ENCODE measurements around the gene ZNF350.
A peak's percentile ranks its signal among the peaks of the same experiment; 100 is the strongest.
"Not testable (repeated sequence)": the region's sequence is repeated elsewhere in the genome, so short reads cannot be mapped to it uniquely, and the experiment has no call there.

Gene ZNF350

GRCh38 chr19:51986309-51987291 is at the start of gene ZNF350:
Gene ZNF350 (minus strand): TSS chr19:51986840. CDS start chr19:51974360, 12,480 bp downstream.
- DNase-seq = peak; percentile 93

DNA sequence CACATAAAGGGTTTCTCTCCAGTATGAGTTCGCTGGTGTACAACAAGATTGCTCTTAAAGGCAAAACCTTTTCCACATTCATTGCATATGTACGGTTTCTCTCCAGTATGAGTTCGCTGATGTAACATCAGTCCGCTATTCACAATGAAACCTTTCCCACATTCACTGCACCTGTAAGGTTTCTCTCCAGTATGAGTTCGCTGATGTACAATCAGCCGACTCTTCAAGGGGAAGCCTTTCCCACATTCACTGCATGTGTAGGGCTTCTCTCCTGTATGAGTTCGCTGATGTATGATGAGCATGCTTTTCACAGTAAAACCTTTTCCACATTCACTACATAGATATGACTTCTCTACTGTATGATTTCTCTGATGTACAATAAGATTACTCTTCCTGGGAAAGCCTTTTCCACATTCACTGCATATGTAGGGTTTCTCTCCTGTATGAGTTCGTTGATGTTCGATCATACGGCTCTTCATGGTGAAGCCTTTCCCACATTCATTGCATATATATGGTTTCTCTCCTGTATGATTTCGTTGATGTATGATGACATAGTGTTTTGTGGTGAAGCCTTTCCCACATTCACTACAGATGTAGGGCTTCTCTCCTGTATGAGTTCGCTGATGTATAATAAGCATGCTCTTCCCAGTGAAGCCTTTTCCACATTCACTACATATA is 47.5 kb upstream of the ZNF350 start:
- DNase-seq = no peak

- DNase-seq = no peak
Observed at GRCh38 chr19:52028780-52029123, 42.1 kb upstream of the ZNF350 start.

- DNase-seq = peak; percentile 83
Observed at GRCh38 chr19:52028027-52028779, 41.6 kb upstream of the ZNF350 start, which contains the start of gene ZNF614. Gene ZNF614 (minus strand): TSS chr19:52028379. CDS start chr19:52025745, 2,634 bp downstream.

DNA sequence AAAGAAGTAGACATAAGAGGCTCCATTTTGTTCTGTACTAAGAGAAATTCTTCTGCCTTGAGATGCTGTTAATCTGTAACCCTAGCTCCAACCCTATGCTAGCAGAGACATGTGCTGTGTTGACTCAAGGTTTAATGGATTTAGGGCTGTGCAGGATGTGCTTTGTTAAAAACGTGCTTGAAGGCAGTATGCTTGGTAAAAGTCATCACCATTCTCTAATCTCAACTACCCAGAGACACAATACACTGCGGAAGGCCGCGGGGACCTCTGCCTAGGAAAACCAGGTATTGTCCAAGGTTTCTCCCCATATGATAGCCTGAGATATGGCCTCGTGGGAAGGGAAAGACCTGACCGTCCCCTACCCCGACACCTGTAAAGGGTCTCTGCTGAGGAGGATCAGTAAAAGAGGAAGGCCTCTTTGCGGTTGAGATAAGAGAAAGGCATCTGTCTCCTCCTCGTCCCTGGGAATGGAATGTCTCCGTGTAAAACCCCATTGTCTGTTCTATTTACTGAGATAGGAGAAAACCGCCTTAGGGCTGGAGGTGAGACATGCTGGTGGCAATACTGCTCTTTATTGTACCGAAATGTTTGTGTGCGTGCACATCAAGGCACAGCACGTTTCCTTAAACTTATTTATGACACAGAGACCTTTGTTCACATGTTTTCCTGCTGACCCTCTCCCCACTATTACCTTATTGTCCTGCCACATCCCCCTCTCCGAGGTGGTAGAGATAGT is 39.8 kb upstream of the ZNF350 start:
- not testable (repeated sequence) for DNase-seq

DNA sequence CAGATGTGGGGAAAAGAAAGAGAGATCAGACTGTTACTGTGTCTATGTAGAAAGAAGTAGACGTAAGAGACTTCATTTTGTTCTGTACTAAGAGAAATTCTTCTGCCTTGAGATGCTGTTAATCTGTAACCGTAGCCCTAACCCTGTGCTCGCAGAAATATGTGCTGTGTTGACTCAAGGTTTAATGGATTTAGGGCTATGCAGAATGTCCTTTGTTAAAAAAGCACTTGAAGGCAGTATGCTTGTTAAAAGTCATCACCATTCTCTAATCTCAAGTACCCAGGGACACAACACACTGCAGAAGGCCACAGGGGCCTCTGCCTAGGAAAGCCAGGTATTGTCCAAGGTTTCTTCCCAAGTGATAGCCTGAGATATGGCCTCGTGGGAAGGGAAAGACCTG is 37.8 kb upstream of the ZNF350 start:
- DNase-seq = not testable (repeated sequence)

DNA sequence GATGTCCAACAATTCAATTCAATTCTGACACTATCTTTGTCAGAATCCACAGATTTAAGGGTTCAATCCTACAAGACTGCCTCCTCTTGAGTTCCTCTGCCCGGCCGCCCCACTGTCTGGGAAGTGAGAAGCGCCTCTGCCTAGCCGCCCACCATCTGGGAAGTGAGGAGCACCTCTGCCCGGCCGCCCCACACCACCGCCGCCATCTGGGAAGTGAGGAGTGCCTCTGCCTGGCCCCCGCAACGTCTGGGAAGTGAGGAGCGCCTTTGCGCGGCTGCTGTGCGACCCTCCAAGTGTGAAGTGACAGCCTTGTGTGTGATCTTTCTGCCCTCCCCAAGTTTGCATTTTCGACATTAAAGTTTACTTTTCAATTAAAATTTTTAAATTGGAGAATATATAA is 35.6 kb upstream of the ZNF350 start:
- no peak for DNase-seq

- DNase-seq = no peak
Observed at GRCh38 chr19:52020506-52020905, 33.9 kb upstream of the ZNF350 start.

- no peak for DNase-seq
Observed at GRCh38 chr19:52010674-52011073, 24.0 kb upstream of the ZNF350 start.

DNA sequence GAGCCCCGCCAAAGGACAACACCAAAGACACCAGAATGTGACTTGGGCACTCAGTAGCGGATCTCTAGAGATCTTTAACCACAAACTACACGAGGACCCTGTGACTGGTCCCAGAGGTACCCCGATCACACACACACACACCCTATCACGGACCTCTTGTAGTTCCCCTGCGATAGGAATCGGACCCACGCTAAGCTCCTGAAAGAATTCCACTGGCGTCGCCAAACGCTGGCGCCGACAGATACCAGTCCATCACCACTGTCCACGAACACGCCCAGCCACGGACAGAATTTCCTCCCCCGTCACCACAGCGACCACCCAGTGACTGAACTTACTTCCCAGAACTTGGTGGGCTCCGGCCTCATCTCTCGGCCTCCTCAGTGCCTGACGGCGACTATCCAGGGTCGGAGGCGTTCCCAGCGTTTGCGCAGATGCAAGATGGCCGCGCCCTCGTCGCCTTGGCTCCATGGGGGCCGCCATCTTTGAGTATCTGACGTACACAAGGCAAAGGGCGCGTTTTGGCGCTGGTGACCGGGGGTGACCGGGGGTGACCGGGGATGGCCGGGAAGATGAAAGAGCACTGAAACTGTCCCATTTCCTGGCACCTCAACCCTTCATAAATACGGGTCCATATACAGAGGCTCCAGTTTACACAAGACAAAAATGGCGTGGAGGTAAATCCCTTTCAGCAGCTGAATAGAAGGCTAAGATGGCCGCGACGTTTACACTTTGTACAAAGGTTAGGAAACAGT is 21.3 kb upstream of the ZNF350 start, which contains the start of gene ZNF615:
Gene ZNF615 (minus strand): TSS at position 406 of the 752 bp plus-strand sequence. CDS start 4,500 bp downstream, outside the sequence.
- DNase-seq = peak; percentile 82

- no peak for DNase-seq
Observed at GRCh38 chr19:52007451-52007805, 20.8 kb upstream of the ZNF350 start.

- no peak for DNase-seq
Observed at GRCh38 chr19:51994048-51994644, 7.5 kb upstream of the ZNF350 start.

DNA sequence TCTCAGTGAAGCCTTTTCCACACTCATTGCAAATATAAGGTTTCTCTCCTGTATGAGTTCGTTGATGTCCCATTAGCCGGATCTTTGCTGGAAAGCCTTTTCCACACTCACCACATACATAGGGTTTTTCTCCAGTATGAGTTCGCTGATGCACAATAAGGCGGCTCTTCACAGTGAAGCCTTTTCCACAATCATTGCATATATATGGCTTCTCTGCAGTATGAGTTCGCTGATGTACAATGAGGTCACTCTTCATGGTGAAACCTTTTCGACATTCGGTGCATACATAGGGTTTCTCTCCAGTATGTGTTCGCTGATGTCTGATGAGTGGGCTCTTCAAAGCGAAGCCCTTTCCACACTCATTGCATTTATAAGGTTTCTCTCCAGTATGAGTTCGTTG is 6.8 kb upstream of the ZNF350 start:
- no peak for DNase-seq

GRCh38 chr19:51983361-51983760 is 3.3 kb downstream of the ZNF350 start:
- DNase-seq = no peak

GRCh38 chr19:51980926-51981325 is 5.7 kb downstream of the ZNF350 start:
- DNase-seq = not testable (repeated sequence)

DNA sequence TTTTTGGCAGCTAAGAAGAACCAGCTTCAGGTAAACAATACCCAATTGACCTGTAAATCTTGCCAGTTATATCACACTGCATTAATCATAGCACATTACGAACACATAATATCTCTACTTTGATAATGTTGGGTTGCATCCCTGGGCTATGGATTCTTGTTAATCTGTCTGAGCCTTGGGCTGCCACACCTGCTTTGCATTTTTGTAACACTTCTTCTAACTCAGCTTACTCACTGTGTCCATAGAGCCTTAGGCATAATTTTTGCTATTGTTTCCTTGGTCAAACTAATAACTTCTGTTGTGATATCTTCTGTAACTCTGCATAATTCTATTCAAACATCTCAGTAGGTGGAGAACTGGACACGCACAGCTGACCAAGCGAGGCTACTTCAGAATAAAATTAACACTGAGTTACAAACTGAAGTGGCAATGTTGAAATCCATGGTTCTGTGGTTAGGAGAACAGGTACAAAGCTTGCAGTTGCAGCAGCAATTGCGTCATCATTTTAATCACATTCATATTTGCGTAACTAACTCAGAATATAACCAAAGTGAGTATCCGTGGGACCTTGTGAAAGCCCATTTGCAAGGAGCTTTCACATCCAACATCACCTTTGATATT is 6.4 kb downstream of the ZNF350 start:
- DNase-seq = no peak

- DNase-seq = no peak
Observed at GRCh38 chr19:51978882-51979281, 7.8 kb downstream of the ZNF350 start.

- no peak for DNase-seq
Observed at GRCh38 chr19:51977346-51977745, 9.3 kb downstream of the ZNF350 start.

DNA sequence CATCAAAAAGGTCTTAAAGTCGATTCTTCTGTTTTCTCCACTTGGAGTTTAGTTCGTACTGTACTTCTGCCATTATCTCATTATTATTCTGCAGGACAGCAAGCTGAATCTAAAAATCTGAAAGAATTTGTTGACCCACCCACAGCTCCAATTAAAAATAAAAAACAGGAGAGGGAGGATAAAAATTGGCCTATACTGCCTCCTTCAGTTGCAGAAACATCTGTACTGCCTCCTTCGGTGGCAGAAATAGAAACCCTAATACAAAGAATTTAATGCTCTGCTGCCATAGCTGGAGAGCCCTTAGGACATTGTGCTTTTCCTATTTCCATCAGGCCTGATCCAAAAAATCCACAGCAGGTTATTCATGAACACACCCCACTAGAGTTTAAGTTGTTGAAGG is 9.8 kb downstream of the ZNF350 start:
- no peak for DNase-seq

DNA sequence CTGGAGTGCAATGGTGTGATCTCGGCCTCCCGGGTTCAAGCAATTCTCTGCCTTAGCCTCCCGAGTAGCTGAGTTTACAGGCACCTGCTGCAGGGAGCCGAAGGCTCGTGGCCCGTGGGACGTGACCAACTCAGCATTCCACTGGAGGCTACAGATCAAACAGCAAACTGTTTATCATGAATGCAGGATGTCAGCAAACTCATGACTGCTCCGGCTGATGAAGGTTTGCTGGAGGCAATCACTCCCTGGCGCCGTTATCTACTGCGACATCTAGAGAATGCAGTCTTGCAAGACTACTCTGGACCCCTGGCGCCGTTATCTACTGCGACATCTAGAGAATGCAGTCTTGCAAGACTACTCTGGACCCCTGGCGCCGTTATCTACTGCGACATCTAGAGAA is 10.9 kb downstream of the ZNF350 start:
- DNase-seq = not testable (repeated sequence)

- no peak for DNase-seq
Observed at GRCh38 chr19:51971624-51972023, 15.0 kb downstream of the ZNF350 start.
